Globus pallidus (tissue), 1 donor: Measurements from ENCODE around the gene SKI.
"Not testable (repeated sequence)": the region's sequence is repeated elsewhere in the genome, so short reads cannot be mapped to it uniquely, and the experiment has no call there.

ENCODE experiments used
- DNase-seq: peaks from one replicate; pipeline ENCODE4 v3.0.0-alpha.2; 2015; ENCODE audit warnings: low spot score

SKI gene

DNA sequence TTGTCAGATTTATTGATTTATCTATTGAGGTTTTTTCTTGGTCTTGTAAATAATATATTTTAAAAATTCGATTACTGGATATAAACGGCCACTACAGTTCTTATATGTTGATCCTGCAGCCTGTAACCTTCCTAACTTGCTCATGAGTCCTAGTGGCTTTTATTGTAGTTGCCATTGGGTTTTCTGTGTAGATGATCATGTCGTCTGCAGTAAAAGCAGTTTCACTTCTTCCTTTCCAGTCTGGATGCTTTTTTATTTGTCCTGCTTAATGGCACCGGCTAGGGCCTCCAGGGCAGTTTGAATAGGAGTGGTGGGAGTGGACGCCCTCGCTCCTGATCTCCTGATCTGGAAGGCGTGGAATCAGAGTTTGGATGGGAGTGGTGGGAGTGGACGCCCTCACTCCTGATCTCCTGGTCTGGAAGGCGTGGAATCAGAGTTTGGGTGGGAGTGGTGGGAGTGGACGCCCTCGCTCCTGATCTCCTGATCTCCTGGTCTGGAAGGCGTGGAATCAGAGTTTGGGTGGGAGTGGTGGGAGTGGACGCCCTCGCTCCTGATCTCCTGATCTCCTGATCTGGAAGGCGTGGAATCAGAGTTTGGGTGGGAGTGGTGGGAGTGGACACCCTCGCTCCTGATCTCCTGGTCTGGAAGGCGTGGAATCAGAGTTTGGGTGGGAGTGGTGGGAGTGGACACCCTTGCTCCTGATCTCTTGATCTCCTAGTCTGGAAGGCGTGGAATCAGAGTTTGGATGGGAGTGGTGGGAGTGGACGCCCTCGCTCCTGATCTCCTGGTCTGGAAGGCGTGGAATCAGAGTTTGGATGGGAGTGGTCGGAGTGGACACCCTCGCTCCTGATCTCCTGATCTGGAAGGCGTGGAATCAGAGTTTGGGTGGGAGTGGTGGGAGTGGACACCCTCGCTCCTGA lies 33.6 kb downstream of the SKI start:
- DNase-seq = not testable (repeated sequence)

DNA sequence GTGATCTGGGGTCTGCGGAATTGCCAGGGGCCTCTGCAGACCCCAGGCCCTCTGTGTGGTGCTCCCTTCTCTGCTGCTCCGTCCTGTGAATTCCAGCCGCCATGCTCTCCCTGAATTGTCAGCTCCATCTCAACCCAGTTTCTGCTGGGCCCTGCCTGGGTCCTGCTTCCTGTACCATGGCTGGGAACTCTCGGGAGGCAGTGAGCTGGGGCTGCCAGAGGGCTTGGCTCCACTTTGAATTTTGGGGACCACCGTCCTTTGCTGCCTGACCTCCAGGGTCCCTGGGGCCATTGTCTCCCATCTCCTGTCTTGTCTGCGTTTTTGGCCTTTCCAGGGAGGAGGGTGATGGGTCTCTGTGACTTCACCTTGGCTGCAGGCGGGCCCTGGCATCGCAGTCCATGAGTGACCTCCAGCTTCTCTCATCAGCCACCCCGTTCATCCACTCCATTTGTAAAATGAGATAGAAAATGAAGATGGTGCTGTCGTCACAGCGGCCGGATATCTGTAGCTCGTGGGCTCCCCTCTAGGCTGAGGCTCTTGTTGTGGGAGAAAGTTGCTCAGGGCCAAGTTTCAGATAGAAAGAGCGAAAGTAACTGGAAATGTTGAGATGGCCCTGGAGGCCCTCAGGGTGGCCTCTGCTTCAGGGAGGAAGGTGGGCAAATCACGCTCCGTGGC lies 38.3 kb downstream of the SKI start:
- DNase-seq = no peak

DNA sequence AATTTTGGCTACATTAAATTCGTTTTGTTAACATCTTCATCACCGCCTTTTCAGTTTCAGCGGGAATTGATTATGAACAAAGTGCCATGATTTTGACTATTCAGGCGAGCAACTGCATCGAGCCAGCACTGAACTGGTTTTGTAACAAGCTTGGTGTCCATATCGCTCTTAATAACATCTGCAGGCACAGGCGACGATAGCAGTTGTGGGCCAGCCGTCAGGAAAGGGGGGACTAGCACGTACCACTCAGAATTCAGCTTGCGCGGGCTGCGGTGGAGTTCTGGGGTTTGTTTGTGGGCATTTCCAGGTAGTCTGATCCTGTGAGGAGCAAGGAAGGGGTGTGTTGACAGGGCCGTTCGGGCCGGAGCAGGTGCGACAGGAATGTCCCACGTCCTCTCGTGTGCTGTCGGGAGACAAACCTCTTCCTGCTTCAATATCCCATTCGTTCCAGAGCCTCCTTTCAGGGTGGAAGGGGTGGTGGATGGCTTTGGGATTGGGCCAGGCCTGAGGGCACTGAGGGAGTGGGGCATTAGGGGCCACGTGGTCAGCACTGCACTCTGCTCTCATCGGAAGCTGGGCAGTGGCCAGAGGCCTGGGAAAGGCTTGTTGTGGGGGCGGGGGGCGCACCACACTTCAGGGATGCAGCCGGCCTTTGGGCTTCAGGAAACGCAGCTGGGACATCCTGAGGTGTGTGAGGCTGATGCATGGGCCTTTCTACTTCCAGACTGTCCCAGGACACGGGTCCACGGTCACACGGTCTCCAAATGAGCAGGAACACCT lies 39.1 kb downstream of the SKI start:
- no peak for DNase-seq

DNA sequence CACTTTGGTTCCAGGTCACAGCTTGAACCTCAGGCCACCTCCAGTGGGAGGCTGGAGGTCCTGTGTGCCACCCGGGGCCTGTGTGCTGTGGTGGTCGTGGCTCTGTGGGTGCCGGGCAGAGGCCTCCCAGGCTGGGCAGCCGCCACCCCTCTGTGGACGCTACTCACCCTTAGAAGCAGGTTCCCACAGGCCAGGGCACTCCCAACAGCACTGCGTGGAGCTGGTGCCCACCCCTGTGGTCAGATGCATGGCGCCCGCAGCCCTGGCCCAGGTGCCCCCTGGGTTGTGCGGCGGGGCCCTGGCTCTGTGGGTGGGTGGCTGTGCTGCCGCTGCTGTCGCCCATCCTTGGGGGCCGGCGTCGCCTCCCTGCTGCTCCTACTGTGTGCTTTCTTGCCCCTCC lies 39.7 kb downstream of the SKI start:
- no peak for DNase-seq

DNA sequence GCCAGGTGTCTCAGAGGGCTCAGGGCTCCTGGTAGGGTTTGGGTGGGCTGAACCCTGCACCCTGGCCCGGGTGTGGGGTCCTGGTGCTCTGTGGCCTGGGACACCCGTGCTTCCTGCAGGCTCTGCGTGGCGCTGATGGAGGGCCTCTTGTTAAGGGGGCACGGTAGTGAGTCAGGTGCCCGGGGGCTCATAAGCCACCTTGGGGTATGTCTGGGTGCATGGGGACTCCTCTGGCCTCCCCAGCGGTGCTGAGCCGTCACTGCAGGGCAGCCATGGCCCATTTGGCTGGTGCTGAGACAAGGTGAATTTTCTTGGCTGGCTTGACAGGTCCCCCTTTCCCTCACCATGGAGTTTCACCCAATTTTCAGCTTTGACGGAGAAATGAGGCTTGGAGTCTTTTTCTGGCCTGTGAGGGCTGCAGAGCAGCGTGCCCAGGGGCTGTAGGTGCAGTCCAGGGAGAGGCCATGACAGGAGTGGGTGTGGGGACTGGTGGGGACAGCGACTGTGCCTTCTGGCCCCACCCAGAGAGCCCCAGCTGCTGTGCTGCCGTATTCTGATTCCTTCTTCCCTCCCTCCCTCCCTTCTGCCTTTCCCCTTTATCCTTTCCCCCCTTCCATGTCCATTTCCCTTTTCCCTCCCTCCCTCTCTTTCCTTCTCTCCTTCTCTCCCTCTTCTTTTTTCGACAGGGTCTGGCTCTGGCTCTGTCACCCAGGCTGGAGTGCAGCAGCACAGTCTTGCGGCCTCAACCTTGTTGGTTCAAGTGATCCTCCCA lies 40.4 kb downstream of the SKI start:
- DNase-seq = no peak

DNA sequence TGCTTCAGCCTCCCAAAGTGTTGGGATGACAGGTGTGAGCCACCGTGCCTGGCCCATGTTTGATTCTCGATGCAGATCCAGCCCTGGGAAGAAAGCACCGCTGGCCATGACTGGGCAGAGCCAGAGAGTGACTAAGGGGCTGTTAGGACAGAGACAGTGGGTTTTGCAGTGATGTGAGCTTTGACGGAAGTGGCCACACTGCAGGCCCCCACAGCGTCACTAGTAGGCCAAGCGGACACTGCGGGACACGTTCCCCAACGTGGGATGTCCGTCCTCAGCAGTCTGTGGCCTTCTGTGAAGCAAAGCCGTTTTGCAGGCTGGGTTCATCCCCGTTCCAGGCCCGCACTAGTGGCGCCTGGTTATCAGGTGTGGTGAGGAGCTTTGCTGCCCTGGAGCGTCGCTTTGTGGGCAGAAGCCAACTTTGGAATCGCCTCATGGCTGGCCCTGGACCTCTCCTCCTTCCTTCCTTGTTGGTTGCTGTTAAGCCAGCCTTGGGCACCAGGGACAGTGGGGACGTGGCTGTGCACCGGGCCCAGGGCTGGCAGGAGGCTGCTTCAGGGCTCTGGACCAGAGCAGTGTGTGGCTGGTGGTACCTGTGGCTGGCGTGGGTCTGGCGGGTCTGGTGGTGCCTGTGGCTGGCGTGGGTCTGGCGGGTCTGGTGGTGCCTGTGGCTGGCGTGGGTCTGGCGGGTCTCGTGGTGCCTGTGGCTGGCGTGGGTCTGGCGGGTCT lies 41.2 kb downstream of the SKI start:
- DNase-seq = no peak

DNA sequence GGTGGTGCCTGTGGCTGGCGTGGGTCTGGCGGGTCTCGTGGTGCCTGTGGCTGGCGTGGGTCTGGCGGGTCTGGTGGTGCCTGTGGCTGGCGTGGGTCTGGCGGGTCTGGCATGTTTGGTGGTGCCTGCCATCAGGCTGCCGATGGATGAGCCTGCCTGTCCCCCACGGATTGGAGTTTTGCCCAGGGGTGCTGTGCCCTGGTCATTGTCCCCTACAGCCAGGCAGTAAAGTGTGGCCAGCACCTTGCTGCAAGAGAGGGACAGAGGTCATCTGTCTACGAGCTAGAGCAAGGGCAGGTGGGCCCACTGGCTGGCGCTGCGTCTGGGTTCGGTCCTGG lies 41.8 kb downstream of the SKI start:
- no peak for DNase-seq

DNA sequence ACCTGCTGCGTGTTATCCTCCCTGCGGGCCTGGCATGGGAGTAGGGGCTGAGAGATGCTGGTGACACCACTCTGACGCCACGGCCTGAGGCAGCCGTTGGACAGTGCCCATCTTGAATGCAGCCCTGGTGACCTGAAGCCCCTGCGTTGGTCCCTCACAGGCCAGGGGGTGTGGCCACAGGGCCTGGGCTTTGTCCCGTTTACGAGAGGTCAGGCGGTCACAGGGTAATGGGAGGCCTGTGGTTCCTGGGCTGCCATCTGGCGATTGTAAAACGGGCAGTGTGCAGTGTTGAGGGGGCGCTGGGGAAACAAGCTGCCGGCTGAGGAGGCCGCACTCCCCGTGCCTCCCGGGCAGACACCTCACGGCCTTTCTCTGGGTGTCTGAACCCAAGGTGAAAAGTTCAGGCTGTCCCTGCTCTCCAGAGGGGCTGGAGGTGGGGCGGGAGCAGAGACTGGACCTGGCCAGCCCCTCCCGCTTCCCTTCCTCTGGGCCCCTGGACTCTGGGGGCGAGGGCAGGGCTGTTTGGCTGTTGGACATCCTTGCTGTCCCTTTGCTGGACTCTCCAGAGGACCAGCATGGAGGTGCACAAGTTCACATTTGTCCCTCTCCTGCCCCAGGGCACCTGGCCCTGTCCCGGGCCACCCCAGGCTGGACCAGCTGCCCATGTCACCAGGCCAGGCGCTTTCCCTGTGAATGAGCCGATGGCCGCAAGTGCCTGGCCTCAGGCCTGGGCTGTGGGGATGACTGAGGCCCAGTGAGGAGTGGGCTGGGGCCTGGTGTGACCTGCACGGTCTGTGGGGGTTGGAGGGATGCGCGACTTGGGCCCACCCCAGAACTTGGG lies 42.4 kb downstream of the SKI start:
- DNase-seq = no peak

DNA sequence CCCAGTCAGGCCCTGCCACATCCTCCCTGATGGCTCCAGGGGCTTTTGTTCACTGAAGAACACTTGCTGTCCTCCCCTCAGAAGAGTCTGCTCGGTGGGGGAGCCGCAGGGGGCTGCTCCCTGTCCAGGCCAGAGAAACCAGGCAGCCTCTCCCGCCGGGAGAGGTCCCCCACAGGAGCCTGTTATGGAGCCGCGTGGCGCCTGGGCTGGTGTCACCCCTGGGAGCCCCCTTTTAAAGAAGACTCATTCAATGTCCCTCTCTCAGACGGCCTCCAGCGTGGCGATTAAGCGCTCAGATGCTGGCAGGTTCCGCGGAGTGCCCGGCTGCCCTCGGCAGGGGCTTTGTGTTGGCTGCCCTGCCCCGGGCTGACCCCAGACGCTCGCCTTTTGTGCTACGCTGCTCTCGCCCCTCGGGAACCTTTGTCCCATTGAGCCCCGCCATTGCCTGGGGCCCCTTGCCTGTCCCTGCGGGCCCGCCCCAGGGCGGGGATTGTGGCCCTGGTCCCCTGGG lies 43.1 kb downstream of the SKI start:
- DNase-seq = no peak

DNA sequence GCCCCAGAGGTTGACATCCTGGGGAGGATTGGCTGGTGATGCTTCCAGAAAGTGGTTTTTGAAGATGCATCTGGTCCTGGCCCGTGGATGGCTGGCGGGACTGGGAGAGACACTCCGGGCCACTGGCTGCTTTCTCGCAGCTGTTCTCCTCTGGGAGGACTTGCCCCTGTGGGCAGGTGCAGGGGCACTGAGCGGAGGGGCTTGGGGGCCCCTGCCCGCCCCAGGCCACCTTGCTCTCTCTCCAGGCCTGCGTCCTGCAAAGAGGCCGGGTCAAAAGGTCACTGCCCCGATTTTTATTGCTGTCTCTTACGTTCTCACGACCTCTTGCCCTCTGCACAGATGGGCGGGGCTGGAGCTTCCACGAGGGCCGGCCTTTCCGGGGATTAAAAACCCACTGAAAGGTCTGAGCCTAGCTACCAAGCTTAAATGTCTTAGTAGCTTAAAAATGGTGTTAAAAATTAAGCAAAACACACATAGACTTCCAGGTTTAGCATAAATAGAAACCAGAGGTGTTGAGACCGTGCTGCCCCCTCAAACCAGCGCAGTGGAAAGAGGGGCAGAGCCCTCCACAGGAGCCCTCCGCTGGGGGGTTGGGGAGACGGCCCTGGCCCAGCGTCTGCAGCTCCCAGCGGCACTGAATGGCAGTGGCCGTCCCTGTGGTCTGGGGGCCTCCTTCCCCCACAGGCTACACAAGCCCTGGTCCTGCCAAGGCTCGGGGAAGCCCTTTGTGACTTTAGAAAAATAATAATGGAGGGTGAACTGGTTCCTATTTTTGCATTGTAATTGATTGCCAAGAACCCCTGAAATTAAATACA lies 43.9 kb downstream of the SKI start:
- no peak for DNase-seq

DNA sequence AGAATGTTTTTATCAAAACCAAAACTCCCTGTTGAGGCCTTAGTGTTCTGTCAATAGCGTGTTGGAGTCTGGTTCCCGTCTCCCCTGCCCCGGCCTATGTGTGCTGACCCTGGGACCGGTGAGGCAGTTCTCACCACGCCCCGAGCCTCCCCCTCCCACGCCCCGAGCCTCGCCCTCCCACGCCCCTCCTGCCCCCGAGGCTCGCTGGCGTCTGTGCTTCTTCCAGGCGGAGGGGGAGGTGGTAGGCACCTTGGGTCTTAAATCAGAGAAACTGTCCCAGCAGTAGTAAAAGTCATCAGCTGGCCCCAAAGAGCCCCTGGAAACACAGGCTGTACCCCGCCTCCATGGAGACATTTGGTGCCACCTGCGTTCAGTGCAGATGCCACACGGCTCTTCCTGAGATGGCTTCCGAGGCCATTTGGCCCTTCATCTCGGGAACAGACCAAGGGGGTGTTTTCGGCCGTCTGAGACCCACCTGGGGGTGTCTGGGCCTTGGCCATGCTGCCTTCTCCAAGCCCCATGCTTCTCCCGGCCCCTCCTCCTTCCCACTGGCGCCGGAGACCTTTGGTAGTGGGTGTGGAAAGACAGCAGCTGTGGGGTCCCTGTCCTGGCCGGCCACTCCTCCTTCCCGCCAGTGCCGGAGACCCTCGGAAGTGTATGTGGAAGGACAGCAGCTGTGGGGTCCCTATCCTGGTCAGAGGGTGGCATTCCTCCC lies 44.7 kb downstream of the SKI start:
- no peak for DNase-seq

DNA sequence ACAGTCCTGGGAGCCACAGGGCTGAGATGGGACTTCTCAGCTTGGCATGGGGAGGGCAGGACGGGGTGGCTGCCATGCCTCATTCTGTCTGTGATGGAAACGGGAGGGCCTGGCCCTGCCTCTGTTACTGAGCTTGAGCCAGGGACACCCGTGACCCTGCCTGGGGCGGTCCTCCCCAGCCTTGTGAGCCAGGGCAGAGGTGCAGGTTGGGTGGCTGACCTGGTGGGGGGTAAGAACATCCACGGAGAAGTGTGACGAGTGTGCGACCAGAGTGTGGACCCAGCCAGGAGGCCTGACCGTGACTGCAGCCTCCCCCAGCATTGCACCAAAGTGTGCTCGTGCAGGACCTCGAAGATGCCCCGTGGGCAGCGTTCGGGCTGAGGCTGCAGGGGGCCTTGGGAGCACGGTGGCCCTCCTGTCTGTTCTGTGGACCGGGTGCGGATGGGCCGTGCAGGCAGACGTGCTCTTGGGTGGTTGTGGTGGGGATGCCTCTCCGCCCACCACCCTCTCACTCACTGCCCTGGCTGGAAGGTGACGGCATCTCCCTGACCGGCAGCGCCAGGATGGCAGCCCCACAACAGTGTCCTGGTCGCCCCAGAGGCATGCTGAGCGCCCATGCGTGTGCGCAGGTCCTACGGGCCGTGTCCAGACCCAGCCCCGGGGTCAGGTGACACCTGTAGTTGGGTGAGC lies 45.4 kb downstream of the SKI start:
- DNase-seq = no peak

DNA sequence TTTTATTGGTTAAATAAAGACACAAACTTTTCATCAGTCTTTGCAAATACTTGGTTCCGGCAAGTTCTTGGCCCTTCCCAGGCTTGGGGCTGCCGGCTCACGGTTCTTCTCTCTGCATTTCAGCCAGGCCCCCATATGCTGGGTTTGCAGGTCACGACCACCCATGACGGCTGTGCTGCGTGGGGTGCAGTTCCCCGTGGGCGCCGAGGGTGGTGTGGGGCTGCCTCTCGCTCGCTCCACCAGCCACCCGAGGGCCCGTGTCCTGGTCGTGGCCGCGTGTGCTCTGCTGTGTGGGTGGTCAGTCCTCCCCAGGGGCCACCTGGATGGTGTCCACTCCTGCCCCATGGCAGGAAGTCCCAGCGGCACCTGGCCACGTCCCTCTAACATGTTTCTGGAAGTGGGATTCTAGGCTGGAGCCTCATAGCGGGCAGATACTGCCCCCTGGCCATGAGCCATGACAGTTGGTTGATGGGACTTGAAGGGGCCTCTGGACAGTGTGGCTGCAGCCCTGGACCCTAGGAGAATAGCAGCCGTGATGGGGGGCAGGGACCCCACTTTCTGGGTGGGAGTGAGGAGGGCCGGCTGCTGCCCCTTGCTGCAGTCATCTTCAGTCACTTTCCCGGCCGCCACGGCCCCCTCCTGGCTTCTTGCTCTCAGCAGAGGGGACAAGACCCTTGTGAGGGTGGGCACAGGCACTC lies 46.3 kb downstream of the SKI start:
- no peak for DNase-seq

DNA sequence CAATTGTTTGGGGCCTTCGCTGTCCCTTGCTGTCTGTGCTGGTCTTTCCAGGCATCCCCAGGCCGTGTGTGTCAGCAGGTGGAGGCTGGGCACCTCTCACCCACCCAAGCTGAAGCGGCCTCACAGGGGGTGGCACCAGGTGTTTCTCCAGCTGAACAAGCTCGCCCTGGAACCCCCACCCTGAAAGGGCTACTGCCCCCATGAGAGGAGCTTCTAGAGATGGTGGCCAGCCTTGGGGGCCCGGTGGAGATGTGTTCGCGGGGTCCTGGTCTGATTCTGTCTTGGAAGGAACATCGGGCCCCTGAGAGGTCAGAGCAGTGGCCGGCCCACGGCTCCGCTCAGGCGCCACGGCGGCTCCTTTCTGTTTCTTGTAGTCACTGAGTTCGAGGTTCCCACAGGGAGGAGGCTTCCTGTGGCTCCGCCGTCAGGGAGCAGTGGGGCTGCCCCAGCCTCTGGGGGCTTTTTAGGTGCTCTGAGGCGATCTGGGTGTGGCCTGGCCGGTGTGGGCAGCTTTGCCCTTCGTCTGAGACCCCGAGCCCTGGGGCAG lies 46.9 kb downstream of the SKI start:
- DNase-seq = no peak

DNA sequence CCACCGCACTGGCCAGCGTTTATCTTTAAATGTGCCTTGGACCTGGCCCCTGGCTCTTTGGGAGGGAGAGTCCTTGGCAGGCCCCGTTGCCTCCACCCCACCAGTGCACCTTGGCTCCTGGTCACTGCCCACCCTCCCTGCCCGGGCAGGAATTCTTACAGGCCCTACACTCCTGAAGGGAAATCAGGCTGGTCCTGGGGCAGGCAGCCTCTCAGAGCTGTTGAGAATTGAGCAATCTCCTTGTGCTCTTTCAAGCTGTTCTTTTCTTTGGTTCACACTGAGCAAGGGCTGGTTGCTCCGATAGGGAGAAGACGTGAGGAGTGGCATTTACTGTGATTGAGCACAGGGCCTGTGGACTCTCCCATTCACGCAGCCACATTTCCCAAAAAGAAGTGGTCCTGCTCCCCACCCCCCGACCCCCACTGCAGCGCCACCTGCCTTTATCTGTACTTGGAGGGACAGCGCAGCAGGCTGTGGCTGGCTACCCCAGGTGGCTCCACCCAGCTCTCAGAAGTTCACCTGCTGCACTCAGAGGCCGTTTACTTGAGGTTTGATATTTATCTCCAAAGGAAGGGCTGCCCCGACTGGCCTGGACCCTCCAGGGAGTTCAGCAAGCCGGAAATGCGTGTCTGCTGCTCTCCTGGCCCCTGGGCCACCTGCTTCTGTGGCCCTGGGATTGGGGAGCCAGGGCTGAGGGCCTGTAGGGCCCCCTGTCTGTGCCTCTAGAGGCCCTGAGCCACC lies 47.8 kb downstream of the SKI start:
- no peak for DNase-seq

DNA sequence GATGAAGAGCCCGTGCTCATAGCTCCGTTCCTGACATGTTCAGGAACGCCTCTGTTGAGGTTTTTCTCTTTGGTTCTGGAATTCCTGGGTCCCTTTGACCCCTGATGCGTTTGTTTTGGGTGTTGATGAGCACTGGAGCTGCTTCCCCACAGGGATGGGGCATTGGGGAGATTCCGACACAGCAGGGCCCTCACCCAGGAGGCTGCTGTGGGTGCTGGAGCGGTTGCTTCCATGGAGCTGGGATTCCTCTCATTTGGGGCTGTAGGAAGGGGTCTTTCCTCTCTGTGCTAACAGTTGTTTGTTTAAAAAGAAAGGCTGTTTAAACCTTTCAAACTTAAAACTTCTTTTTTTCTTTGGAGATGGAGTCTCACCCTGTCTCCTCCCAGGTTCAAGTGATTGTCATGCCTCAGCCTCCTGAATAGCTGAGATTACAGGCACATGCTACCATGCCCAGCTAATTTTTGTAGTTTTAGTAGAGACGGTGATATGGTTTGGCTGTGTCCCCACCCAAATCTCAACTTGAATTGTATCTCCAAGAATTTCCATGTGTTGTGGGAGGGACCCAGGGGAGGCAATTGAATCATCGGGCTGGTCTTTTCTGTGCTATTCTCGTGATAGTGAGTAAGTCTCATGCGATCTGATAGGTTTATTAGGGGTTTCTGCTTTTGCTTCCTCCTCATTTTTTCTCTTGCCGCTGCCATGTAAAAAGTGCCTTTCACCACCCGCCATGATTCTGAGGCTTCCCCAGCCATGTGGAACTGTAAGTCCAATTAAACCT lies 48.9 kb downstream of the SKI start:
- DNase-seq = no peak
